ENCODE data around the gene PNPLA2.

PNPLA2 gene

DNA sequence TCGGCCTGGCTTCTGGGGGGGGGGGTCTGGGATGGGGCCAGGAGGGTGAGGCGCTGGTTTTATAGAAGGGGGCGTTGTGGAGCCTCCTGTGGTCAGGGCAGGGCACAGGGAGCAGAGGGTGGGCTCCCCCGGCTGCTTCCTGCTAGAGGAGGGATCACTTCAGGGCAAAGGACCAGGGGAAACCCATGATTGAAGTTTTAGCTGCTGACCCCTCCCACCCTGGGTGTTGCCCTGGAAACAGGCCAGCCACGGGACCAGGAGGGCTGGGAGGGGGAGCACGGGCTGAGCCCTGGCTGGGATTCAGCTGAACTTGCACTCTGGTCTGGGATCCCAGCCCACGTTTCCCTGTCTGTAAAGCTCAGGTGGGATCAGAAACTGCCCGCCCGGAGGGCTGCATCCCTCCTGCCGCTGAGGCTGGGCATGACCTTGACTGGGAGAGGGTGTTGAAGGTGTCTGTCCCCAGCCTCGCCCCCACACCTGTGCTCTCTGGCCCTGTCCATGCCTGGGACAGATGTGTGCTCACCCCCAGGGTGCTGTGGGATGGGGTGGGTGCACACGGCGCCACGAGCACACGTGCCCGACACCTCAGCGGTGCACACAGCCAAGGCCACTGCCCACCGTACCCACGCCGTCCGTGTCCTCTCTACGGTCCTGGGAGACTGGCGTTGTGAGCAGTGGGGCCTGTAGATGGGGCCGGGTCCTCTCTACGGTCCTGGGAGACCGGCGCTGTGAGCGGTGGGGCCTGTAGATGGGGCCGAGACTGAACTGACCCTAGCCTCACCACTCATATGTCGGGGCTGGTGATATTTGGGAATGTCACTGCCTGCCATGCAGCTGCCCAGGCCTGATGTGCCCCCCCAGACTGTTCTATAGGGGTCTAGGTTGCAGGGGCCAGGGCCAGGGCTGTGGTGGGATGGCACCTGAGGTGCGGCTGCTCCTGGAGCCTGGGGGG is 26.3 kb downstream of the PNPLA2 start:
- H3K9me3 ChIP-seq (ENCODE audit: low read length) = no peaks in the 10 kb centered on the region
- H3K27ac ChIP-seq (ENCODE audit: low read depth, low read length, poor library complexity, severe bottlenecking) = no peak overlapping the region
- H3K4me1 ChIP-seq (ENCODE audit: insufficient read depth, low read length, severe bottlenecking) = peaks cover 37% of the 10 kb centered on the region
- TF ChIP-seq EZH2 (IDR thresholded peaks at IDR 0.05; ENCODE audit: borderline replicate concordance, low read length) (no peak), CTCF (IDR thresholded peaks at IDR 0.05; ENCODE audit: low read length) (no peak)
- H3K4me3 ChIP-seq (ENCODE audit: low read depth, low read length, poor library complexity, severe bottlenecking) = no peak overlapping the region
- no peaks in the 10 kb centered on the region for H3F3A ChIP-seq (ENCODE audit: insufficient read depth, low read length)
- H2AFZ ChIP-seq (ENCODE audit: low read length) = no peak overlapping the region
- H3K36me3 ChIP-seq (ENCODE audit: insufficient read depth, low read length) = peaks cover 12% of the 10 kb centered on the region
- H4K20me1 ChIP-seq (ENCODE audit: insufficient read depth, low read length) = no peaks in the 10 kb centered on the region
- no peaks in the 10 kb centered on the region for H3K9me2 ChIP-seq (ENCODE audit: low read depth, low read length)
- H3K4me2 ChIP-seq (ENCODE audit: low read length) = no peak overlapping the region
- H3K79me2 ChIP-seq (ENCODE audit: insufficient read depth, low read length) = peaks cover 8% of the 10 kb centered on the region; the same call in 1 of the 2 replicates
- H3K9ac ChIP-seq (ENCODE audit: low read length) = no peak overlapping the region
- H3K27me3 ChIP-seq (ENCODE audit: insufficient read depth, low read length) = 0 out of 2 replicates have a peak, but pooled peaks cover 4% of the 10 kb centered on the region

GRCh38 chr11:845872-846495 is 27.3 kb downstream of the PNPLA2 start:
- peaks cover 37% of the 10 kb centered on the region for H3K4me1 ChIP-seq (ENCODE audit: insufficient read depth, low read length, severe bottlenecking)
- no peak overlapping the region for H2AFZ ChIP-seq (ENCODE audit: low read length)
- 0 out of 2 replicates have a peak, but pooled peaks cover 4% of the 10 kb centered on the region for H3K27me3 ChIP-seq (ENCODE audit: insufficient read depth, low read length)
- H3K9me3 ChIP-seq (ENCODE audit: low read length) = no peaks in the 10 kb centered on the region
- H3F3A ChIP-seq (ENCODE audit: insufficient read depth, low read length) = no peaks in the 10 kb centered on the region
- peaks cover 3% of the 10 kb centered on the region; the same call in 1 of the 2 replicates for H3K36me3 ChIP-seq (ENCODE audit: insufficient read depth, low read length)
- no peaks in the 10 kb centered on the region for H3K9me2 ChIP-seq (ENCODE audit: low read depth, low read length)
- peaks cover 8% of the 10 kb centered on the region; the same call in 1 of the 2 replicates for H3K79me2 ChIP-seq (ENCODE audit: insufficient read depth, low read length)
- no peak overlapping the region for H3K4me3 ChIP-seq (ENCODE audit: low read depth, low read length, poor library complexity, severe bottlenecking)
- no peak overlapping the region for H3K9ac ChIP-seq (ENCODE audit: low read length)
- no peak overlapping the region for H3K4me2 ChIP-seq (ENCODE audit: low read length)
- TF ChIP-seq CTCF (IDR thresholded peaks at IDR 0.05; ENCODE audit: low read length) (no peak), EZH2 (IDR thresholded peaks at IDR 0.05; ENCODE audit: borderline replicate concordance, low read length) (no peak)
- H4K20me1 ChIP-seq (ENCODE audit: insufficient read depth, low read length) = no peaks in the 10 kb centered on the region
- H3K27ac ChIP-seq (ENCODE audit: low read depth, low read length, poor library complexity, severe bottlenecking) = no peak overlapping the region

DNA sequence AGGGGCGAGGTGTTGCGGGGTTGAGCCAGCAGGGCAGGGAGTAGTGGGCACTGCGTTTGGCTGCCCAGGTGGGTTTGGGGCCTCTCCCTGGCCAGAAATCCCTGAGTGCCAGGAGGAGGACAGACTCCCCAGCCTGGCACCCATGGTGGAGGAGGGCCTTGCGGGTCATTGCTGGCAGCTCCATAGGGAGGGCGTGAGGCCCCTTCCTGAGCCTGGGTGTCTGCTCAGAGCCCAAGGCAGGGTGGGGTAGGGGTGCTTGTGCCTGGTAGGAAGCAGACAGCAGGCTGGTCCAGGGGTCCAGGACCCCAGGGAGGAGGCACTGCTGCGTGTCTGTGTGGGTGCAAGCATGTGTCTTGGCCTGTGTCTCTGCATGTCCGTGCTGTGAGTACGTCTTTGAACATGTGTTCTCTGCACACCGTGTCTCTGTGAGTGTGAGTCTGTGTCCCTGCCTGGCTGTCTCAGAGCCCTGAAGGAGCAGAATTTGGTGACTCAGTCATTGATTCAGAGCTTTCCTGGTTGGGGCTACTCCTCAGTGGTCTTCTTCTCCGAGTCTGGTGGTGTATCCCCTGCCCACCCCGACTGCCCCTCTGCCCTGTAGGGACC is 27.9 kb downstream of the PNPLA2 start:
- Histone ChIP-seq H3K9me2 (ENCODE audit: low read depth, low read length) (no peaks in the 10 kb centered on the region), H3K4me1 (ENCODE audit: insufficient read depth, low read length, severe bottlenecking) (peaks cover 31% of the 10 kb centered on the region), H3K9ac (ENCODE audit: low read length) (no peak overlapping the region), H3K9me3 (ENCODE audit: low read length) (no peaks in the 10 kb centered on the region), H3K4me2 (ENCODE audit: low read length) (no peak overlapping the region), H2AFZ (ENCODE audit: low read length) (no peak overlapping the region), H3K36me3 (ENCODE audit: insufficient read depth, low read length) (peaks cover 3% of the 10 kb centered on the region; the same call in 1 of the 2 replicates), H4K20me1 (ENCODE audit: insufficient read depth, low read length) (no peaks in the 10 kb centered on the region), H3K27ac (ENCODE audit: low read depth, low read length, poor library complexity, severe bottlenecking) (no peak overlapping the region), H3K4me3 (ENCODE audit: low read depth, low read length, poor library complexity, severe bottlenecking) (no peak overlapping the region), H3K79me2 (ENCODE audit: insufficient read depth, low read length) (peaks cover 5% of the 10 kb centered on the region; the same call in 1 of the 2 replicates), H3K27me3 (ENCODE audit: insufficient read depth, low read length) (0 out of 2 replicates have a peak, but pooled peaks cover 4% of the 10 kb centered on the region), H3F3A (ENCODE audit: insufficient read depth, low read length) (no peaks in the 10 kb centered on the region)
- no peak for TF ChIP-seq EZH2 (IDR thresholded peaks at IDR 0.05; ENCODE audit: borderline replicate concordance, low read length)
